ENCODE data around the gene B3GNT5.

Gene B3GNT5

DNA sequence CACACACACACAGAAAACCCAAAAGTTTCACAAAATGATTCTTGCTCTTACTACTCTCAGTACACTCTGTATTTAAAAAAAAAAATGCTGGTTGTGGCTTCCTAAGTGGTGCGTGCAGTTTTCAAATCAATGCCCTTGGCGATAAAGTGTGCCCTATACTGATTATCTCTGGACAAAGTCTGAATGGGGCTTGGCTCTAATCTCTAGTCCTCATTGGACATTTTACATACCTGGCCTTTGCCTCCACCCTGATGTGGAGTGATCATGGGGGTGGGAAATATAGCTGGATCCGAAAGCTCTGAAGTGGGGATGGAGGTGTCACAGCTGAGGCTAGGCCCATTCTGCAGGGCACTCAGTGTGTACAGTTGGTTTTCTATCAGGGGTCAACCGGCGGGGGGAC lies 14.1 kb downstream of the B3GNT5 start:
- DNase-seq = no peak

DNA sequence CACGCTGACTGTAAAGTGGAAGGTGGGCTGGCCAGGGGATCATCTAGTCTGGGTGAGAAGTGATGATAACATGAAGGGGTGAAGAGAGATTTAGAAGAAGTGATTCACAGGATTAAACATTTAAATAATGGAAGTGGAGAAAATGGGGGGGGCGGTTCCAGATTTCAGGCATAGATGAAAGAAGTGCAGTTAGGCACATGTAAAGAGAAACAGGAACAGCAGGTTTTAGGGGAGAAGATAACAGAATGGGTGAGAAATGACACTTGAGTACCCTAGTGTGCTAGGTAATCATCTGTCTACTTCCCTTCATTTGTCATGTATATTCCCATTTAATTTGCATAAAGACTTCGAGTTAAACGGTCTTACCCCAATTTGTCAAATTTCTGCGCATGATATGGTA lies 15.3 kb downstream of the B3GNT5 start:
- no peak for DNase-seq

DNA sequence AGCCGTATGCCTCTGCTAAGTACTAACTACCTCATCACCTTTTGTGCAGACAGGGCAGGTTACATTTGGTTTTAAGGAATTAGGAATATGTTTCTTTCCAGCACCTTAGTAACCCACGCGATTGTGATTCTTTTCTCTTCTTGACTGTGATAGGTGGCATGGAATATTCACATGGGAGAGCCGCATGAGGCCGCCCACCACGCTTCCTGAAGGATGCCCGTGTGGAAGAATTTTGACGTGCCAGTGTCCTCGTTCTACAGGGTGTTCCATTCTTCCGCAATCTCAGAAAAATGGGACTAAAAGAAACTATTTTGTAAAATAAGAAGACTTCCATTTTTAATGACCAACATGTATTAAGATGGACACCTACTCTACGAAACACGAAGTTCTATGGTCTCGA lies 16.3 kb downstream of the B3GNT5 start:
- DNase-seq = no peak

DNA sequence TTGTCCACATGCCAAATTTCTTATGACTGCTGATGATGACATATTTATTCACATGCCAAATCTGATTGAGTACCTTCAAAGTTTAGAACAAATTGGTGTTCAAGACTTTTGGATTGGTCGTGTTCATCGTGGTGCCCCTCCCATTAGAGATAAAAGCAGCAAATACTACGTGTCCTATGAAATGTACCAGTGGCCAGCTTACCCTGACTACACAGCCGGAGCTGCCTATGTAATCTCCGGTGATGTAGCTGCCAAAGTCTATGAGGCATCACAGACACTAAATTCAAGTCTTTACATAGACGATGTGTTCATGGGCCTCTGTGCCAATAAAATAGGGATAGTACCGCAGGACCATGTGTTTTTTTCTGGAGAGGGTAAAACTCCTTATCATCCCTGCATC lies 17.3 kb downstream of the B3GNT5 start:
- no peak for DNase-seq

DNA sequence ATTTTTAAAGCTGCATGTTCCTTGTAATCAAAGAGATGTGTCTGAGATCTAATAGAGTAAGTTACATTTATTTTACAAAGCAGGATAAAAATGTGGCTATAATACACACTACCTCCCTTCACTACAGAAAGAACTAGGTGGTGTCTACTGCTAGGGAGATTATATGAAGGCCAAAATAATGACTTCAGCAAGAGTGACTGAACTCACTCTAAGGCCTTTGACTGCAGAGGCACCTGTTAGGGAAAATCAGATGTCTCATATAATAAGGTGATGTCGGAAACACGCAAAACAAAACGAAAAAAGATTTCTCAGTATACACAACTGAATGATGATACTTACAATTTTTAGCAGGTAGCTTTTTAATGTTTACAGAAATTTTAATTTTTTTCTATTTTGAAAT lies 19.1 kb downstream of the B3GNT5 start:
- no peak for DNase-seq

DNA sequence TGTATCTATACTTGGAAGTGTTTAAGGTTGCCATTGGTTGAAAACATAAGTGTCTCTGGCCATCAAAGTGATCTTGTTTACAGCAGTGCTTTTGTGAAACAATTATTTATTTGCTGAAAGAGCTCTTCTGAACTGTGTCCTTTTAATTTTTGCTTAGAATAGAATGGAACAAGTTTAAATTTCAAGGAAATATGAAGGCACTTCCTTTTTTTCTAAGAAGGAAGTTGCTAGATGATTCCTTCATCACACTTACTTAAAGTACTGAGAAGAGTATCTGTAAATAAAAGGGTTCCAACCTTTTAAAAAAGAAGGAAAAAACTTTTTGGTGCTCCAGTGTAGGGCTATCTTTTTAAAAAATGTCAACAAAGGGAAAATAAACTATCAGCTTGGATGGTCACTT lies 19.7 kb downstream of the B3GNT5 start:
- DNase-seq = no peak

DNA sequence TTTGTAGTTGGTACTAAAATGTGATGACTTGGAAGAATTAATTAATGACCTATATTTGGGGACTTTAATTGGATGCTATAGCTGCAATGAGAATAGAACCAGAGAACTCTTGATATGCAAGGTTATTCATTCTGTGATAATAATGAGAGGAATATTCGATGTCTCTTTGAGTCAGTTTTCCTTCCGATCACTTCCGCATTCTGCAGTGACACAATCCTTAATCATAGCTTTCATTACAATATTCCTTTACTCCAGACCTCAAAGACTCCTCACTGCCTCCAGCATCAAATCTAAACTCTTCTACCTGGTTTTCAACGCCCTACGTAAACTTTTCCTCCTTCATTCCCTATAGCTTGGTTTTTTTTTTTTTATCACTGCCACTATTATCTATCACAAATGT lies 21.6 kb downstream of the B3GNT5 start:
- DNase-seq = no peak

DNA sequence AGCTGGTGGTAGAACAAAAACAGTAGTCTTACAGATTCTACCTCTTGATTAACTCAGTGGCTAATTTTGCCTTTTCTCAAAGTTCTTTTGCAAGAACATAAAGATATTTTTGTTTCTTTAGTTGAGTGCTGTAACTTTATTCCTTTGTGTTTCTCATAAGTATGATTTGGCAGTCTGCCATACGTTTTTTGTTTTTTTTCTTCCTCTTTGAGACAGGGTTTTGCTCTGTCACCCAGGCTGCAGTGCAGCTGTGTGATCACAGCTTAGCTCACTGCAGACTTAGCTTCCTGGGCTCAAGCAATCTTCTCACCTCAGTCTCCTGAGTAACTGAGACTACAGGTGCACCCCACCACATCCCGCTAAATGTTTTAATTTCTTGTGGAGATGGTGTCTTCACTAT lies 22.4 kb downstream of the B3GNT5 start:
- DNase-seq = no peak

DNA sequence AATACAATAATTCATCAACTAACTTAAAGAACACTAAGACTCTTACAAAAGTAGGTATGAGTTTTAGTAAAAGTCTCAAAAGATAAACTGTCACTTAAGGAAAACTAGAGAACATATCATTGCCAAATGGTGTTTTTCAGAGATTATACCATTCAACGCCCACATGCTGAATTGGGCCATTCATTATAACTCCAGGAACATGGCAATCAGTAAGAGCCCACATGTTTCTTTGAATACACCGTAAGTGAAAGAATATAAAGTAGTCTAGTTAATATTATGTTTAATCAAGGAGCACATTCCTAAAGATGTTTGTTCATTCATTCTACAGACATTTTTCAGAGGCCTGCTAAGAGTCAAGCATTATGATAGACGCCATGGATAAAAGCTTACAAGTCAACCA lies 22.9 kb downstream of the B3GNT5 start:
- DNase-seq = no peak

DNA sequence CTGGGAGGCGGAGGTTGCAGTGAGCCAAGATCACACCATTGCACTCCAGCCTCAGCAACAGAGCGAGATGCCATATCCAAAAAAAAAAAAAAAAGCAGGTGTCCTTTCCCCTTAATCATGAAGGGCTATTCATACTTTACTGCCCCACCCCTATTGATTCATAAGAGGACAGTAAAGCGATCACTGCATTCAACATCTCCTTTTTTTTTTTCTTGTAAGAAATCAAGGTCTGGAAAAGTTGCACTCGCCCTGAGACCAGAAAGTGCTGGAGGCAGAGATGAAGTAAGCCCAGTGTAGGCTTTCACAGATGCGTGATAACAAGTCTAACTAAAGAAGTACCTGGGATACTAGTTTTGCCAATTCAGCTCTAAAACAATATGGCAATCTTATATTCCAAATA lies 24.2 kb downstream of the B3GNT5 start:
- DNase-seq = no peak

DNA sequence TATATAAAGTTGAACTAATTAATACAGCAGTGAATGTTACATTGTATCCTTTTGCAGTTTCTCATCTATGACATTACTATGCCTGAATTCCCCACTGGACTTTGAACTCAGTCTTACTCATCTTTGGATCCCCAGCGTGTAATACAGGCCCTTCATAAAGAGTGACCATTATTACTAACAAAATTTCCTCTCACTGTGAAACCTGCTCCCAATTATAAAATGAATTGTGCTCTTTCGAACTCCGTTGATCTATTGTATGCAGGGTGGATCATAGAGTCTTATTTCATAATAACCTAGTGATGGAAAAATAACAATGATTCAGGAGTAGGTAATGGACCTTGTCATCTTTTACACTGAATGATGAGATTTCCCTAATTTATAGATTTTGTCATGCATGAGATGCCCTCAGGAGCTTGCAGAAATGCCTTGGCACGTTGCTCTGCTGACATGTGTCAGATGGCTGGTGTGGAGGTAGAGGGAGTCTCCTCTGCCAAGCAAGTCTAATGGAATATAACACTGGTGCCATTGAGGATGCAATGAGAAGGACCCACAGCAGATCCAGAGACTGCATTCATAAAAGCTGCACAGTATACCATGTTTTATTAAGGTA lies 25.5 kb downstream of the B3GNT5 start:
- no peak for DNase-seq

DNA sequence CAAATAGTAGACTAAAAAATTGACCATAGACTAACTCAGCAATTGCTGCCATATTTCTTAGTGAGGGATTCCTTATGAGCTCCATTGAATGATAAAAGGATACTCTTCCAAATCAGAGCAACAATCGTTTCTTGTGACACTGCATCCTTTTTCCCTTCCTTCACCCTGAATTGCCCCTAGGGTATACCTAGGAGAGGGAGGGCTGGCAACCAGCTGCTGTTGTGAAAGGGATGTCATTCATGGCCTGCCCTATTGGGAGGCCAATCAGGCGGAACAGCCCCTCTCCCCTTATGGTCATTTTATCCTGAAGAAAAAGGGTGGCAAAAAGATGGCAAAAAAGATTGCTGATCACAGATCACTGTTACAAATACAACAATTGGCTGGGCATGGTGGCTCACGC lies 26.3 kb downstream of the B3GNT5 start:
- DNase-seq = no peak

DNA sequence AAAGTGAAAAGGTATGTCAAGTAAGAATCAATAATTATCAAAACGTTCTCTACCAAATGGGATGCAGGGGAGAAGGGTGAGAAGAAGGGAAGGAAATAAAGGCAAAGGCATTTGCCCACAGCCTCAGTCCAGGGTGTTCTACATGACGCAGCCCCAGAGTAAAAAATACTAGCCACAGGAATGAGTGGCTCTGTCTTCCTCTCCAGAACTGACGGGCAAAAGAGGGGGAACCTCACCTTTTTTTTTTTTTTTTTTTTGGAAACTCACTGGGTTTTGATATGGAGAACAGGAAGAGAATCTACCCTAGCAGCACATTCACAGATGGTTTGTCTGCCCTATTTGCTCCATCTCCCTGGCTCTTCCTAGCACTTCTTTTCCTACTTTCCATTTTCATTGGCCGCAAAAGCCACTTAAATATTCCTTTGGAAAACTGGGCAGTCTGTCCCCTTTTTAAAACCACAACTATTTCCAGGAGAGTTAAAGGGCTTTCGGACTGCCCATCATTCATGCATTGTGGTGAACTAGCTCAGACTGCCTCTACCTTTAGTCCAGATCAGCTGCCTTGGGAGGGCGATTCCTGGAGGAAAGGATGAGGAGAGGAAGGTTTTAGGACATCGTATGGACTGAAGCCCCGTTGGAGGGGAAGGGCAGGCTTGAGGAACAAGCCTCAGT lies 28.2 kb downstream of the B3GNT5 start:
- DNase-seq = no peak

DNA sequence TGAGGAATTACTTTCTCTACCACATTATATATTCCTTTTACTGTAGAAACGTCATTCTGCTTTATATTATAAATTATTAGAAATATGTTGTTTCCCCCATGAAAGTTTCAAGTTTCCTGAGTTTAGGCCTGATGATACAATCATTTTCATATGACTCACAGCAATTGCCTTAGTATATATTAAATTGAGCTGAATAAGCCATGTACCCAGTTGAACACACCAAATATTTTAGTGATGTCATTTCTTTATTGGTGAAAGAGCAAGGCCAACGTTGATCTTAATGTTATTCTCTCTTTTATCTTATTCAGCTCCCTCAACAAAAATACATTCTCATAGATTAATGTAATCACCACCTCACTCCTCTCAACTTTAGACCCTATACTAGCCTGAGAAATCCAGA lies 30.8 kb downstream of the B3GNT5 start:
- no peak for DNase-seq

DNA sequence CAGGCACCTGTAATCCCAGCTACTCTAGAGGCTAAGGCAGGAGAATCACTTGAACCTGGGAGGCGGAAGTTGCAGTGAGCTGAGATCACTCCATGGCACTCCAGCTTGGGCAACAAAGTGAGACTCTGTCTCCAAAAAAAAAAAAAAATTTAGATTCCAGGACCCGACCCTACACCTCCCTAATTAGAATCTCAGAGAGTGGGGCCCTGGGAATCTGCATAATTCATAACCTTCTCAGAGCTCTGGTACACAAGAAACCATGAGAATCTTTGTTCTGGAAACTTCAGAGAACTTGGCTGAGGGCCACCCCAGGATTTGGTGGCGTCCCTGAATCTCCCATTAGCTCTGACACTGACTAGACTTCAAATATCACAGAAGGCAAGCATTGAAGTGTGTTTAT lies 31.5 kb downstream of the B3GNT5 start:
- no peak for DNase-seq

DNA sequence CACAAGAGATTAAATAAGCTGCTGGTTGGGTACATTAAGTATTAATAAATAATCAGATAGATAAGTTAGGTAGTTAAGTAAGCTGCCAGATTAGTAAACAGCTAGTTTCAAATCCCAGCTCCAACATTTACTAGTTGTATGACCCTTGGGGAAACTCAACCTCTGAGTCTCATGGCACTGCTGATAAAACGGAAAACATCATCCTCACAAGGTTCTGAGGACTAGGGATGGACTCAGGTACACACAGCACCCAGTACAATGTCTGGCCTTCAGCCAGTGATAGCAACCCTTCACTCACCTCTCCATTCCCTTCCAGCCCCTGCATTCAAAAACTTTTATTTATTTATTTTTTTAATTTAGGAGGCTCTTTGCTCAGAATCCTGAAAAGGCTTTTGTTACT lies 32.3 kb downstream of the B3GNT5 start:
- DNase-seq = no peak

DNA sequence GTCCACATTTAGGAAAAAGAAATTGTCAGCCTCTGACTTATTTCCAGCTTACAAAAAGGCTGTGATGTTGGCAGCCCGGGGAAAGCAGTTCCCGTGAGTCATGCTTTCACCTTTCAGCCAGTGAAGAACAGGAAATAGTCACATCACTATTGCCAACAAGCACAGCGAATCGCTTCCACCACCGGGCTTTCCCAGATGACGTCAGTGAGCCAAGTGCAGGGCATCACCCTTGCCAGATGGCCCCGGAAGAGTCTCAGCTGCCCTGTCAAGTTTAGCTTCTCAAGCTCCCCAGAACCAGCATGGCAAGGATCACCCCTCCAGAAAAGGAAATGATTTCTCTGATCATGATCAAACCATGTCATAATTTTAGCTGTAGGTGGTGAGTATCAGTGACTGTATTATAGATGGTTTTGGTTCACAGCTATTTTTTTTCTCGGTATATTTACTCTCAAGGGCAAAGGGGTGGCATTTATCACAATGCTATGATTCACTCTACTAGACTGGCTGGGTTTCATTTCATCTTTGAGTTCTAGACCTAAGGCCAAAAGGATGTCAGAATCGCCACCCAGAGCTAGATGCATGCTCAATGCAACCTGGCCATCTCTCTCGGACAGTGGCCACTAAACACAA lies 32.9 kb downstream of the B3GNT5 start:
- DNase-seq = peak; percentile 96 to 98

DNA sequence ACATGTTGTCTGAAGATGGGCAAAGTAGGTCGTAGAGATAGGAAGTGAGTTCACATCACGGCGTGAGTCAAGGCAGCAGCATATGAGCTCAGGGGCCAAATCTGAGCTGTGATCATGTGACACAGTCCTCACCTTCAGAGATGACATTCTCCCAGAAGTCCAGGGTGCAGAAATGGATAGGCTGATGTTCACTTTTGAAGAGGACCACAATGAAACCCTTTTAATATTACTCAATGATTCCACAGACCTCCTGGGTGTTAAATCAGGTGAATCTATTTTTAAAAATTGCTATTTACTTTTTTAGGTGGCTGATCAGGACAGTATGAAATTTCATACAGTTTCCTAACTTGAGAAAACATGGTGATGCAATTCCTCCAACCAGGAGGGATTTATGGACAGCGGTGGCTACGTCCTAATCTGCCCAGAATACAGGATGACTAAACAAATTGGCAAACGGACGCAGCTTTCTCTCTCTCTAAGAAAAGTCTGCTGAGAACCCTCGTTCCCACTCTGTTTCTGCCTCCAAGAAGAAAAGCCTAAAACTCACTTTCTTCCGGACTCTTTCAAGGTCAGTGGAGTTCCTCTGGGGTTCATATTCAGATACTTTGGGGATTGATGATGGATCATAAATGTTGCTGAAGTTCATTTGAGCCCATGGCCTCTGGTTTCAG lies 34.4 kb downstream of the B3GNT5 start:
- peak; percentile 48 to 71 for DNase-seq

DNA sequence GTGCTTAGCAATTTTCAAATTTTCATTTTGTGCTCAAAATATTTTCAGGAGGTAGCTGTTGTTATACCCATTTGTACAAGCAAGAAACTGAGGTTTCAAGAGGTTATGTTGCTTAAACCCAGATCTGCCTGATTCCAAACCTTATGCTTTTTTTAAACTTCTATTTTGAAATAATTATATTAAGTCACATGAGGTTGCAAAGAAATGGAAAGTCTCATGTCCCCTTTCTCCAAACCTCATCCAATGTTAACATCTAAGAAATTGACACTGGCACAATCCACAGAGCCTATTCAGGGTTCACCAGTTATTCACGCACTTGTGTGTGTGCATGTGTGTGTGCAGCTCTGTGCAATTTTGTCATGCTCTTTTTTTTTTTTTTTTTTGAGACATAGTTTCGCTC lies 35.1 kb downstream of the B3GNT5 start:
- no peak for DNase-seq

DNA sequence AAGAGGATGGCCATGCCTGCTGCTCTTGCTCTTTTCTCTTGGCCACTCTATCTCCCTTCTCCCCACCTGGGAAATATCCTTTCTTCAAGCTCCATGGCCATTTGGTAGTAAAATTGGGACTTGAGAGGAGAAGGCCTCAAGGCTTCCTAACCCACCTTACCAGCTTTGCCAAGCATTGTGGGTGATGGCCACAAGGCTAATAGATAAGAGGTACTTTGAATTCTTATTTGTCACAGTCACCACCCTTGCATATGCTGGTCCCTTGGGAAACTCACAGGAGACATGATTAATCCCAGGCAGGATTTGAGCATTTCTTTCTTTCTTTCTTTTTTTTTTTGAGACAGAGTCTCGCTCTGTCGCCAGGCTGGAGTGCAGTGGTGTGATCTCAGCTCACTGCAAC lies 37.2 kb downstream of the B3GNT5 start:
- DNase-seq = no peak

DNA sequence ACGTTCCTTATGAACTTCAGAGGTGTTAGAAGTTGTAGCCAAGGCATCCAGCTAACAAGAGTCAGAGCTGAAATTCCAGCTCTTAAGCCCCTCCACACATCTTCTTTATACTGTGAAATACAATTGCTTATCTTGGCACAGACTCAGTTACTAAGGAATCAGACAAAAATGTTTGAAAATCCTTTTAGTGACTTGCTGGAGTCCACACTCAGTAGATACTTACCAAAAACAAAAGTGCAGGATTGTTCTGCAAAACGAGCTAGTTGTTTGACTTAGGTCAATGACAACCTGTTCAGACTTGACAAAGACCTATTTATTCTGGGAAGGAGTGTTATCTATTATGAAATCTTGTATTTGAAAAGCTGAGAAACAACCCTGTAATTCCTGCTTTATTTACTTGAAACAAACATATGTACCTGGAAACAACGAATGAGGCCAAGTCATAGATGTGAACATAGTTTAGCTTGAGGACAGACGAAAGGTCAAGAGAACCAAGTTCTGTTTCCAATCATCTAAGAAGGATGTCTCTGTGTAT lies 38.5 kb downstream of the B3GNT5 start:
- no peak for DNase-seq

DNA sequence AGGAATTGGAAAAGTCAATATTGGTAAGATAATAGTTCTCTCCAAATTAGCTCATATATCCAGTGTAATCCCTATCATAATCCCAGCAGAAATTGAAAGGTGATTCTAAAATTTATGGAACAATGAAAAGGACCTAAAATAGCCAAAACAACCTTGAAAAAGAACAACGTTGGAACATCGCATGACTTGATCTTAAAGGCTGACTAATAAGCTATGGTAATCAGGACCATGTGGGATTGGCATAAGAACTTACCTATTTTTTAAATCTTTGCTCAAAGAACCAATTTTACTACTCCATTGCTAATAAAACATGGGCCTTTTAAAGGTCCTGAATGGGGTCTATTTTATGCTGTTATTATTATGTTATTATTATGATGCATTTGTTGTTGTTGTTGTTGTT lies 40.9 kb downstream of the B3GNT5 start:
- no peak for DNase-seq

DNA sequence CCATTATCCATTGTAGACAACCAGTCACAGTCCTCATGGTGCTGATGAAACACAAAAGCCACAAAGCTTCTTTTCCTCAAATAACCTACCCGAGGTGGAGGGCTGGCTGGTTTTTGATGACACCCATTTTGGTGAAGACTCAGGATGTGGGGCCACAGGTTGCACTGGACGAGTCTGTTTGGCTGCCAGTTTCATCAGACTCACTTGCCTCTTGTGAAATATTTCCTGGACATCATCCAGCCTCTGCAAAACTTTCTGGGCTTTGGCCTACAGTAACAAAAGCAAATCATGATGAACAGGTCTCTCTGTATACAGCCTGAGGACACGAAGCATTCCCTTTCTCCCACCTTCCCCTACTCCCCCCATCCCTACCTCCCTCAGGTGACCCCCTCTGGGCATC lies 42.2 kb downstream of the B3GNT5 start:
- no peak for DNase-seq

DNA sequence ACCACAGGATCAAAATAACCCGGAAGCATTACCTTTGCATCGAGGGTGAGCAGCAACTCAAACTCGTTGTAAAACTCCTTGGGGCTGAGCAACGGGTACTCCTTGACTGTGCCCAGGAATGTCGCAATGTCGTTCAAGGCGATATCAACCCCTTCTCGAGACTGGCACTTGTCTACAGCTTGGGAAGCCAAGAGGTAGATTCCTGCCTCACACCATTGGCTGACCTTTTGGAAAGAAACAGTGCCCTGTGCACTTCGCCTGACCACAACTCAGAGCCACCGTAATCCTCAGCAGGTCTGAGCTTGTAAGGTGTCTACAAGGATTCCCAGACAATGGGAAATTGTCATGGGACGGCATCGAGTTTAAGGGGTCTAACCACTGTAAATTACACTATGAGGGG lies 43.9 kb downstream of the B3GNT5 start:
- DNase-seq = no peak

Data from SHP77 (cell line).